Measurements from ENCODE around the gene OBP2A.

GRCh38 chr9:135505406-135506187, 40.3 kb upstream of the OBP2A start:
- no peak for TF ChIP-seq CTCF (IDR thresholded peaks at IDR 0.05; ENCODE audit: extremely low read depth in 1 of 2, insufficient read depth in 1 of 2, low read depth in 1 of 2, low read length in 2 of 2)
- no peak for TF ChIP-seq POLR2A (IDR thresholded peaks at IDR 0.05; ENCODE audit: low read depth, low read length)
- no peak for TF ChIP-seq POLR2AphosphoS5 (IDR thresholded peaks at IDR 0.05; ENCODE audit: insufficient read depth, low read depth, low read length)
- TF ChIP-seq EZH2 (IDR thresholded peaks at IDR 0.05; ENCODE audit: borderline replicate concordance, low read depth, low read length, severe bottlenecking) = no peak
- TF ChIP-seq MYC (IDR thresholded peaks at IDR 0.05; ENCODE audit: low read depth, low read length) = no peak
- TF ChIP-seq FOS (IDR thresholded peaks at IDR 0.05; ENCODE audit: borderline replicate concordance, insufficient read depth, low read length) = no peak
